MV-4-11 (cell line): ENCODE measurements around the gene KRT28.
"Not testable (repeated sequence)": the region's sequence is repeated elsewhere in the genome, so short reads cannot be mapped to it uniquely, and the experiment has no call there.

Experiments used
- DNase-seq: peaks from one replicate; lab custom pipeline; 2025; lab: John Stamatoyannopoulos, UW

The KRT28 gene

GRCh38 chr17:40779181-40779909 is 20.4 kb downstream of the KRT28 start:
- DNase-seq: no peak

DNA sequence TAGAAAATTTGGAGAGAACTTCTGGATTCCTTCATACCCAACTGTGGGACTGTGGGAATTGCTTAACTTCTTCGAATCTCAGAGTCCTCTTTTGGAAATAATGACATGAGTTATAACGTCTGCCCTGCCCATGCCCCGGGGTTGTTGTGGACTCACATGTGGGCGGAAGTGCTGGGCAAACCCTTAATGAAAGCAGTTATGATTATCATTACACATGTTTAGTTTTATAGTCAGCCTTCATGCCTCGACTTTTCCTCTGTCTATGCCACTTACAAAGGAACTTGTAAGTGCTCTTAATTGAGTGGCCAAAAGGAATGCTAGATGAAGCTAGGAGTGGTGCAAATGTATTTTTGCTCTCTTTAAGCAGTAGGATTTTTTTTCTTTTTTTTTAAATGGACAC is 21.3 kb downstream of the KRT28 start:
- DNase-seq: no peak

- DNase-seq: no peak
Observed at GRCh38 chr17:40777971-40778370, 21.8 kb downstream of the KRT28 start.

- no peak for DNase-seq
Observed at GRCh38 chr17:40777459-40777858, 22.3 kb downstream of the KRT28 start.

DNA sequence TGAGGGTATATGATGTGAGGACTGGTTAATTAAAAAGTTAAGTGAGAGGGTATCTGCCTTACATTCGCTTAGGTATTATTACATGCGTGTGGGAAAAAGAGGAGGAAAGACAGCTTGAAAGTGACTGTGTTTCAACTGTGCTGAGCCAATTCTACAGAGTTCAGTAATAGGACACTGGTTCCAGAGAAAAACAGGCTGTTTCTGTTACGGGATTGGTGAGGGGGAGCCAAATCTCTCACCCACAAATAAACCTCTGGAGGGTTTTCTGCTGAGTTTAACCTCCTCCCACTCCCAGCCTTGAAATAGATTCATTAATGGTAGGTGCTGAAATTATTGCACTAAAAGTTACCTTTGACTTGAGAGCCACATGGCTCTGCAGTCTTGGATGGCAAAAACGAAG is 23.8 kb downstream of the KRT28 start:
- no peak for DNase-seq

DNA sequence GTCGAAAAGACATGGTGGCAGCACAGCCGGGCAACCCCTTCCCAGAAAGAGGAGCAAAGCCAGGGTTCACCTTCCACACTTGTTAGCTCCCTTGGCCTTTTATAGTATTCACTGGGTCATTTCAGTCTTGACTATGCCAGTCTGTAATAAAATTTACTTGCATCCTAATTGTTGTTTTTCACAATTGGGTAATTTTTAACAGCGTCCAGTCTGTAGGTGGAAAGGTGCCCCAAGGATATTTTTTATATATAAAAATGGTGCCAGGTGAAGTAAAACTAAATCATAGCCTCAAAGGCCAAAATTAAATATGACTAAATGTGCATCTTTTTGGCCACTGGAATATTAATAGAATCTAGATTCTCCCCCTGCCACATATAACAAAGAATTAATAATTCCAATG is 27.7 kb downstream of the KRT28 start, which contains the start of gene KRT26:
TSS of gene KRT26 (minus strand) at position 101 of the 400 bp plus-strand sequence. CDS start at position 13, 88 bp downstream.
- no peak for DNase-seq

DNA sequence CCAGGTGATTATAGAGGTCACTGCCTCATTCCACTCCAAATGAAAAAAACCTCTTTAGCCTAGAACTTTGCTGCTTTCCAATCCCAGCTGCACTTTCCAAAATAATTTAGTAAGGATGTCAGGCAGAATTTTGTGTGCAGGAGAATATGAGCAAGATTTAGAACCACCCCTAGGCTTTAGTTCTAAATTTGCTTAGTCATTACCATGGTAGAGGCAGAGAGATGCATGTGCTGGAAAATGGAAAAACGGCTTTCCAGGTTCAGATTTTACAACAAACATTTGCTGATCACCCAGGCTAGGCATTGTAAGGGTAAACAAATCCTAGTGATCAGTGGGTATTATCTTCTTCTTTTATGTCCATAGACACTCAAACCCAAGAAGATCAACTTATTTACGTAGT is 34.1 kb downstream of the KRT28 start:
- no peak for DNase-seq

- no peak for DNase-seq
Observed at GRCh38 chr17:40763752-40764151, 36.0 kb downstream of the KRT28 start.

DNA sequence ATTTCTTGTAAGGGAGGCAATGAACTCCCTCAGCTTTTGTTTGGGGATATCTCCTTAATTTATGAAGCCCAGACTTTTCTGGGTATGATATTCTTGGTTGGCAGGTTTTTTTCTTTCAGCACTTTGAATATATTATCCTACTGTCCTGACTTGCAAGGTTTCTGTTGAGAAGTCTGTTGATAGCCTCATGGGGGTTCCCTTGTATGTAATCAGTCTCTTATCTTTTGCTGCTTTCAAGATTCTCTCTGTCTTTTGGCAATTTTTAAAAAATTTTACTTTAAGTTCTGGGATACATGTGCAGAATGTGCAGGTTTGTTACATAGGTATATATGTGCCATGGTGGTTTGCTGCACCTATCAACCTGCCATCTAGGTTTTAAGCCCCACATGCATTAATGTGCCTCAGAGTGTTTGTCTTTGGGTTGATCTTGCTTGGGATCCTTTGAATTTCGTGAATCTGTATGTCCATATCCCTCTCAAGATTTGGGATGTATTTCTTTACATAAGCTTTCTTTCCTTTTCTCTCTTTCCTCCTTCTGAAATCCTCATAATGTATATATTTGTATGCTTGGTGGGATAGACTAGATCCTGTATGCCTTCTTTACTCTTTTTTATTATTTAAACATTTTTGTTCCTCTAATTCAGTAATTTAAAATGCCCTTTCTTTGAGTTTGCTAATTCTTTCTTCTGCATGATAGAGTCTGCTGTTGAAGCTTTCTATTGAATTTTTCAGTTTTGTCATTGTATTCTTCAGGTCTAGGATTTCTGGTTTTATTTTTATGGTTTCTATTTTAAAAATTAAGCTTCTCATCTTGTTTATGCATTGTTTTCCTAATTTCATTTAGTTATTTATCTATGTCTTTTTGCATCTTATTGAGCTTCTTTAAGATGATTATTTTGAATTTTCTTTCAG is 39.4 kb downstream of the KRT28 start:
- no peak for DNase-seq

- DNase-seq: no peak
Observed at GRCh38 chr17:40755231-40755630, 44.5 kb downstream of the KRT28 start, which contains the start of gene KRT25. KRT25 (minus strand) TSS chr17:40755331; CDS start chr17:40755271, 60 bp downstream.

GRCh38 chr17:40753804-40754203 is 46.0 kb downstream of the KRT28 start:
- no peak for DNase-seq

- no peak for DNase-seq
Observed at GRCh38 chr17:40751065-40751464, 48.7 kb downstream of the KRT28 start.

- DNase-seq: no peak
Observed at GRCh38 chr17:40750391-40750790, 49.4 kb downstream of the KRT28 start.

GRCh38 chr17:40748666-40749065 is 51.1 kb downstream of the KRT28 start:
- DNase-seq: not testable (repeated sequence)
